ENCODE data around the gene IRF8.

Gene IRF8

DNA sequence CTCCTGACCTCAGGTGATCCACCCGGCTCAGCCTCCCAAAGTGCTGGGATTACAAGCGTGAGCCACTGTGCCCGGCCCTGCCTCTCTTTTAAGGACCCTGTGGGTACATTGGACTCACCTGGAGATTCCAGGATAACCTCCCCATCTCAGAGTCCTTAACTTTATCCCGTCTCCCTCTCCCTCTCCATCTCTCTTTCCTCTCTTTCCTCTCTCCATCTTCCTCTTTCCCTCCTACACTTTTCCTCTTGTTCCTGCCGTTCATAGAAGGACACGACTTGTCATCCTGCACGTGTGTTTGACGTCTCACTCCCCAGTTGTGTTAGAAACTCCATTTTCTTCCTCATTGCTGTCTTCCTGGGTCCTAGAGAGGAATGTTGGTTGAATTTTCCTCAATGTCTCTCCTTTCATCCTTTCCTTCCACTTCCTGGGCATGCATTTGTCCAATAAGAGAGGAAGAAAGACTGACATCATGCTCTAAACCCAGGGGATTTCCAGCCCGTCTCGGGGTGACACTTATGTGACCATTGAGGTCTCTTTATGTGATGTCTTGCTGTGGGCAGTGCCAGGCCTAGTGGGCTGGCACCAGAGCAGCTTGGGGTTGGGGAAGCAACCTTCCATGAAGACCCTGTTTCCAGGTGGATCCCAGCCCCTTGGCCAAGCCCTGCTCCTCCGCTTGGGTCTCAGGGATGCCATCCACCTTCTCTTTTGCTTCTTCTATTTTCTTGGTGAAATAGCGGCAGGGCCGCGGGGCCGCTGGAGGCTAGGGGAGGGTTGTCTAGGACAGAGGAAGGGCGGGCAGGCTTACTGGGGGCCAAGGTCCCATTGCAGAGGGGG lies 39.8 kb upstream of the IRF8 start:
- Histone ChIP-seq H3K4me1 (ENCODE audit: control insufficient read depth in 1 of 2, insufficient read depth in 2 of 2, low read length in 2 of 2) (peaks cover 0 to 3% of the 10 kb centered on the region in 2 donors), H3K27me3 (ENCODE audit: low read depth, low read length) (no peaks in the 10 kb centered on the region), H3K27ac (ENCODE audit: low read length) (no peak overlapping the region), H3K36me3 (ENCODE audit: control insufficient read depth in 1 of 2, insufficient read depth in 2 of 2, low read length in 2 of 2) (no peaks in the 10 kb centered on the region), H3K4me3 (ENCODE audit: low read depth in 1 of 2, low read length in 2 of 2) (no peak overlapping the region), H3K9me3 (ENCODE audit: control insufficient read depth in 1 of 2, low read length in 2 of 2) (no peaks in the 10 kb centered on the region)

DNA sequence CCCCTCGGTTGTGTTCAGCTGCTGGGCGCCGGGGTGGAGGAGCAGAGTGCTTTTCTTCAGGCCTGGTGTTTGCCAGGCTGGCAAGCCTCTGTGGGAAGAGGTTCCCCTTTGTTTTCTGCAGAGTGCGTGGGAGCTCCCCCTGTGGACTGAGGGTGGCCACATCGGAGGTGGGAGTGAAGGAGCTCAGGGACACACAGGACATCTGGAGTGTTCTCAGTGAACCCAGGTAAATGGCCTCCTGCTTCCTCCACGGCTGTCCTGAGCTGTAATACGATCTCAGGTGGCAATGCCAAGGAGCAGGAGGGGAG lies 39.2 kb upstream of the IRF8 start:
- Histone ChIP-seq H3K4me1 (ENCODE audit: control insufficient read depth in 1 of 2, insufficient read depth in 2 of 2, low read length in 2 of 2) (no peaks in the 10 kb centered on the region), H3K27me3 (ENCODE audit: low read depth, low read length) (no peaks in the 10 kb centered on the region), H3K27ac (ENCODE audit: low read length) (no peak overlapping the region), H3K9me3 (ENCODE audit: control insufficient read depth in 1 of 2, low read length in 2 of 2) (no peaks in the 10 kb centered on the region), H3K36me3 (ENCODE audit: control insufficient read depth in 1 of 2, insufficient read depth in 2 of 2, low read length in 2 of 2) (no peaks in the 10 kb centered on the region), H3K4me3 (ENCODE audit: low read depth in 1 of 2, low read length in 2 of 2) (no peak overlapping the region)

DNA sequence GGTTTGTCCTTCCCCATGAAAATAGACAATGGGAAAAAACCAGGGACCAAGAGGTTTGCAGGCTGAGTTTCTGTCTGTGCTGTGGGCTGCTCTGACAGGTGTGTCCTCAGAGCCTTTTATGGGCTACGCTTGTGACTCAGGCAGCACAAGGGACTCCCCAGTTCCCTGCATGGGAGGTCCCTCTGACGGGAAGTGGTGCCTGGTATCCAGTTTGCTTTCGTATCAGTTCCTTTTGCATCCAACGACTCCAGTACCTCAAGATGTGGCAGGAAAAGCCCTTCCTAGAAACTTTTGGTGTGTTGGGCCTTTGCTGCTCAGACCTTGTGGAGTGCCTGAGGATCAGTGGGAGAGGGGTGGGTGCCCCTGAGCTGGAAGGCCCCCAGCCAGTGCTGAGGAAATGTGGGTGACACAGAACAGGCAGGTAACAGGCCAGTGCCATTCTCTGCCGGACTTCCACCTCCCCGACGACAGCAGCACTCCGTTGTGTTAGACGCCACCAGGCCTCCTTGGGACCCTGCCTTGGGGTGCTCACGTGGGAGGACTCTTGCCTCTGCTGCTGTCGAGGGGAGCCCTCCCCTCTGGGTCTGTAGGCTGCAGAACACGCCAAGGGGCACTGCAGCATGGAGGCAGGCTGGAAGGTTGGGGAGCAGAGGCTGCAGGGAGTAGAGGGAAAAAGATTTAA lies 38.4 kb upstream of the IRF8 start:
- Histone ChIP-seq H3K4me3 (ENCODE audit: low read depth in 1 of 2, low read length in 2 of 2) (no peak overlapping the region), H3K36me3 (ENCODE audit: control insufficient read depth in 1 of 2, insufficient read depth in 2 of 2, low read length in 2 of 2) (no peaks in the 10 kb centered on the region), H3K9me3 (ENCODE audit: control insufficient read depth in 1 of 2, low read length in 2 of 2) (no peaks in the 10 kb centered on the region), H3K27ac (ENCODE audit: low read length) (no peak overlapping the region), H3K27me3 (ENCODE audit: low read depth, low read length) (no peaks in the 10 kb centered on the region), H3K4me1 (ENCODE audit: control insufficient read depth in 1 of 2, insufficient read depth in 2 of 2, low read length in 2 of 2) (no peaks in the 10 kb centered on the region)

DNA sequence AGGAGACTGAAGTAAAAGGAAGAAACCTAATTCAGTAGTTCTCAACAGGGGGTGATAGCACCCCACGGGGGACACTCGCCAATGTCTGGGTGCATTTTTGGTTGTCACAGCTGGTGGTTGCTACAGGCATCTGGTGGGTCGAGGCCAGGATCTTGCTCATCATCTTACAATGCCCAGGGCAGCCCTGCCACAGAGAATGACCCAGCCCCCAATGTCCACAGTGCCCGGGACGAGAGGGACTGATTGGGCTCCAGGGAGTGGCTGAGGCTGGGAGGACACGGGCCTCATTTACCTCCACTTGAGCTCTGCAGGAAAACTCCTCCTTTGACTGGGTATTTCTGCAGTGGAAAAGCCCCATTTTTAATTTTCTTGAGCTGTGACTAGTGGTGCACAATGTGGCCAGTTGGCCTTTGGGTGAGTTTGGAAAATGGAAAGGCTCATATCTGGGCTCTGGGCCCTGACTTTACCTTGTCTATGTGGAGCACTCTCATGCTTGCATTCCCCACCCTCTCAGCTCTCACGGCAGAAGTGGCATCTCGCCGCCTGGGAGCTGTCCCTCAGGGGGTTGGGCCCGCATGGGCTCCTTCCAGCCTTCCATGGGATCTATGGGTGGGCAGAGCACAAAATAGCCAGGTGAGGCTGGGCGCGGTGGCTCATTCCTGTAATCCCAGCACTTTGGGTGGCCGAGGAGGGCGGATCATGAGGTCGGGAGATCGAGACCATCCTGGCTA lies 37.7 kb upstream of the IRF8 start:
- H3K4me3 ChIP-seq (ENCODE audit: low read depth in 1 of 2, low read length in 2 of 2) = no peak overlapping the region
- H3K36me3 ChIP-seq (ENCODE audit: control insufficient read depth in 1 of 2, insufficient read depth in 2 of 2, low read length in 2 of 2) = no peaks in the 10 kb centered on the region
- H3K9me3 ChIP-seq (ENCODE audit: control insufficient read depth in 1 of 2, low read length in 2 of 2) = no peaks in the 10 kb centered on the region

DNA sequence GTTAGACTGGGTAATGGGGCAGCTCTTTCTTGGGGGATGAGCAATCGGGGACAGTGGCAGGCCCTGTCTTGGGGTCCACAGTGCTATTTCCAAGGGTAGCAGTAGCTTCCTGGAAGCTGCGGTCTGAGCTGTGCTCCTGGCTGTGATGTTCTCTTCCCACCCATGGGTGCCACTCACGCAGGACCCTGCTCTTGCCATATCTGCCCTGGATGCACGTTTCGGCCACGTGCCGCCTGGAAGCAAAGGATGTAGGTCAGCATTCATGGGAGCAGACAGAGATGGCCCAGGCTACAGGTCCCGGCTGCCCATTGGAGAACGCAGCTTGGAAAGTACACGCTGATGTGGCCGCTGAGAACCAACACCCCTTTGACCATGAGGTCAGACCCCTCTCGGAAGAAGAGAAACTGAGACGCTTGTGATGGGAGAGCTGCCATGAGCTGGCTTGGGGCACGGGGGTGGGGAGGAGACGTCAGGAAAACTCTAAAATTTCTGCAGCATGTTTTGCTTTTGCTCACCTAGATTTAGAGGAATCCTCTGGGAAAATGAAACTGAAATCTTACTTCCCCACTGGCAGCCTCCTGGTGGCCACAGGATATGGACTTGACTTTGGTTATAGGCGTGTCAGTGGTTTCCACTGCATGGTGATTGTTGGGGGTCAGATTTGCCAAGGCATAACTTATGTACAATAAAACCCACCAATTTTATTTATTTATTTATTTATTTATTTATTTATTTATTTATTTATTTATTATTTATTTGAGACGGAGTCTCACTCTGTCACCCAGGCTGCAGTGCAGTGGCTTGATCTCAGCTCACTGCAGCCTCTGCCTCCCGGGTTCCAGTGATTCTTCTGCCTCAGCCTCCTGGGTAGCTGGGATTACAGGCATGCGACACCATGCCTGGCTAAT lies 36.2 kb upstream of the IRF8 start:
- no peaks in the 10 kb centered on the region for H3K27me3 ChIP-seq (ENCODE audit: low read depth, low read length)
- no peaks in the 10 kb centered on the region for H3K4me1 ChIP-seq (ENCODE audit: control insufficient read depth in 1 of 2, insufficient read depth in 2 of 2, low read length in 2 of 2)

More for the DNA sequence above, 37.7 kb upstream of the IRF8 start:
- H3K4me1 ChIP-seq (ENCODE audit: control insufficient read depth in 1 of 2, insufficient read depth in 2 of 2, low read length in 2 of 2) = no peaks in the 10 kb centered on the region
- no peak overlapping the region for H3K27ac ChIP-seq (ENCODE audit: low read length)
- H3K27me3 ChIP-seq (ENCODE audit: low read depth, low read length) = no peaks in the 10 kb centered on the region

DNA sequence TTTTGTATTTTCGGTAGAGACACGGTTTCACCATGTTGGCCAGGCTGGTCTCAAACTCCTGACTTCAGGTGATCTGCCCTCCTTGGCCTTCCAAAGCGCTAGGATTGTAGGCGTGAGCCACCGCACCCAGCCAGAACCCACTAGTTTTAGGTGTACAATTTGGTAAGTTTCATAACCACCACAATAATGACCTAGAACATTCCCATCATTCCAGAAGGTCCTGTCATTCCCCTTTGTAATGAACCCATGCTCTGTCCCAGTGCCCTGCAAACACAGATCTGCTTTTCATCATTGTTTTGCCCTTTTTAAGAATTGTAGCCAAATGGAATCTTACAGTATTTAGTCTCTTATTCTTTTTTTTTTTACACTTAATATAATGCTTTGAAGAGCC lies 35.6 kb upstream of the IRF8 start:
- no peaks in the 10 kb centered on the region for H3K9me3 ChIP-seq (ENCODE audit: control insufficient read depth in 1 of 2, low read length in 2 of 2)
- H3K27me3 ChIP-seq (ENCODE audit: low read depth, low read length) = no peaks in the 10 kb centered on the region
- no peak overlapping the region for H3K4me3 ChIP-seq (ENCODE audit: low read depth in 1 of 2, low read length in 2 of 2)
- no peak overlapping the region for H3K27ac ChIP-seq (ENCODE audit: low read length)
- no peaks in the 10 kb centered on the region for H3K36me3 ChIP-seq (ENCODE audit: control insufficient read depth in 1 of 2, insufficient read depth in 2 of 2, low read length in 2 of 2)
- H3K4me1 ChIP-seq (ENCODE audit: control insufficient read depth in 1 of 2, insufficient read depth in 2 of 2, low read length in 2 of 2) = no peaks in the 10 kb centered on the region

More for the DNA sequence above, 36.2 kb upstream of the IRF8 start:
- Histone ChIP-seq H3K9me3 (ENCODE audit: control insufficient read depth in 1 of 2, low read length in 2 of 2) (no peaks in the 10 kb centered on the region), H3K4me3 (ENCODE audit: low read depth in 1 of 2, low read length in 2 of 2) (no peak overlapping the region), H3K36me3 (ENCODE audit: control insufficient read depth in 1 of 2, insufficient read depth in 2 of 2, low read length in 2 of 2) (no peaks in the 10 kb centered on the region), H3K27ac (ENCODE audit: low read length) (no peak overlapping the region)

DNA sequence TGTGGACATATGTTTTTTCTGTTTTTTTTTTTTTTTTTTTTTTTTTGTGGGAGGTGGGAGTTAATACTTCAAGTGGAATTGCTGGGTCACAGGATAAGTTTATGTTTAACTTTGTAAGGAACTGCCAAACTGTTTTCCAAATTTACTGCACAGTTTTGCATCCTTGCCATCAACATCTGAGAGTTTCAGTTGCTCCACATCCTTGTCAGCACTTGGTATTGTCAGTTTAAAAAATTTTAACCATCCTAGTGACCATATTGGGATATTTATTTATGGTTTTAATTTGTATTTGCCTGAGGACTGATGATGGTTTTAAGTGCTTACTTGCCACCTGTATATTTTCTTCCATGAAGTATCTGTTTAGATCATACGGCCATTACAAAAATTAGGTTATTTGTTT lies 34.0 kb upstream of the IRF8 start:
- H3K36me3 ChIP-seq (ENCODE audit: control insufficient read depth in 1 of 2, insufficient read depth in 2 of 2, low read length in 2 of 2) = no peaks in the 10 kb centered on the region

DNA sequence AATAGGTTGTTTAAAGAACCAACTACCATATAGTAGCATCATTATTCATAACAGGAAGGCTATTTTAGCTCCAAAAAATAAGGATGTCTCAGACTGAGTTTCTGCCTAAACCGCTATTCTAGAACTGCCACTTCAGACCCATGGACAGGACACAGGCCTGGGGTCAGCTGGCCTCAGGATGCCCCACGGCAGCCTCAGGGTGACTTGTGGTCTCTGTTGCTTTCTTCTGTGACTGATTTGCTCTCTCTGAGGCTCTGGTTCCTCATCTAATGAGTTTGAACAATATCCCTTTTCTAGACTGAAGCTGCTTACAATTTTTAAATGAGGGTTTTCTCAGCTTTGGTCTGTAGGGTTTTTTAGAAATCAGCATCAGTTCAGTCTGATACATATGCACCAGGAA lies 31.8 kb upstream of the IRF8 start:
- Histone ChIP-seq H3K27ac (ENCODE audit: low read length) (no peak overlapping the region), H3K4me3 (ENCODE audit: low read depth in 1 of 2, low read length in 2 of 2) (no peak overlapping the region), H3K9me3 (ENCODE audit: control insufficient read depth in 1 of 2, low read length in 2 of 2) (no peaks in the 10 kb centered on the region), H3K36me3 (ENCODE audit: control insufficient read depth in 1 of 2, insufficient read depth in 2 of 2, low read length in 2 of 2) (no peaks in the 10 kb centered on the region), H3K27me3 (ENCODE audit: low read depth, low read length) (no peaks in the 10 kb centered on the region), H3K4me1 (ENCODE audit: control insufficient read depth in 1 of 2, insufficient read depth in 2 of 2, low read length in 2 of 2) (peaks cover 0 to 3% of the 10 kb centered on the region in 2 donors)

More for the DNA sequence above, 34.0 kb upstream of the IRF8 start:
- H3K4me1 ChIP-seq (ENCODE audit: control insufficient read depth in 1 of 2, insufficient read depth in 2 of 2, low read length in 2 of 2) = peaks cover 0 to under 1% of the 10 kb centered on the region in 2 donors
- no peaks in the 10 kb centered on the region for H3K27me3 ChIP-seq (ENCODE audit: low read depth, low read length)
- no peak overlapping the region for H3K27ac ChIP-seq (ENCODE audit: low read length)
- H3K4me3 ChIP-seq (ENCODE audit: low read depth in 1 of 2, low read length in 2 of 2) = no peak overlapping the region
- H3K9me3 ChIP-seq (ENCODE audit: control insufficient read depth in 1 of 2, low read length in 2 of 2) = no peaks in the 10 kb centered on the region

DNA sequence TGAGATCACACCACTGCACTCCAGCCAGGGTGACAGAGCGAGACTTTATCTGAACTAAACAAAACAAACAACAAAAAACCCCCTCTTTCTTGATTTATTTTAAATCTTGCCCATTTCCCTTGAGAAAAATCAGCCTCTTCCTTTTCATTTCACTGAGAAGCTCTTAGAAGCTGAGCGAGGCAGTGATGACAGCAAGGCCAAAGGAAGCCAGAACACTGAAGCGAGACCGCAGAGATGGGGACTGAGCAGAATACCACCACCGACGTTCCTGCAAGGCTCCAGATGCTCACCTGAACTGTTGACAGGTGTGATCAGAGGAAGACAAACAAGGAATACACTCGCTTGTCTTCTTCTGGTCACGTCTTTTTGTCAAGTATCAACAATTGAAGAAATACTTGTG lies 30.5 kb upstream of the IRF8 start:
- Histone ChIP-seq H3K27ac (ENCODE audit: low read length) (no peak overlapping the region), H3K36me3 (ENCODE audit: control insufficient read depth in 1 of 2, insufficient read depth in 2 of 2, low read length in 2 of 2) (no peaks in the 10 kb centered on the region), H3K27me3 (ENCODE audit: low read depth, low read length) (no peaks in the 10 kb centered on the region), H3K9me3 (ENCODE audit: control insufficient read depth in 1 of 2, low read length in 2 of 2) (no peaks in the 10 kb centered on the region), H3K4me3 (ENCODE audit: low read depth in 1 of 2, low read length in 2 of 2) (no peak overlapping the region), H3K4me1 (ENCODE audit: control insufficient read depth in 1 of 2, insufficient read depth in 2 of 2, low read length in 2 of 2) (peaks cover 0 to 3% of the 10 kb centered on the region in 2 donors)

DNA sequence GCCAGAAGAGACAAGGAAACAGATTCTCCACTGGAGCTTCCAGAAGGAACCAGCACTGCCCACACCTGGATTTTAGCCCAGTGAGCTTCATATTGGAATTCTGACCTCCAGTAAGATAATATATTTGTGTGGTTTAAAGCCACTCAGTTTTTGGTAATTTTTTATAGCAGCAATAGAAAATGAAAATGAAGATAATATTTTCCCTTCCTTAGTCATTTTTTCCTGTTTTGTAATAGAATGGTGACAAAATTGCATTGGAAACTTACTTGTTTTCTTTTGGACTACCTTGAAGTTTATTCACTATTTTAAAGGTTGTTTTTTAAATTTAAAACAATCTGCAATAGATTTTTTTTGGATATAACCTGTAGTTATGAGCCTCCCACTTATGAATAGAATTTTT lies 29.8 kb upstream of the IRF8 start:
- H3K9me3 ChIP-seq (ENCODE audit: control insufficient read depth in 1 of 2, low read length in 2 of 2) = no peaks in the 10 kb centered on the region
- no peak overlapping the region for H3K27ac ChIP-seq (ENCODE audit: low read length)
- H3K36me3 ChIP-seq (ENCODE audit: control insufficient read depth in 1 of 2, insufficient read depth in 2 of 2, low read length in 2 of 2) = no peaks in the 10 kb centered on the region
- no peak overlapping the region for H3K4me3 ChIP-seq (ENCODE audit: low read depth in 1 of 2, low read length in 2 of 2)
- H3K27me3 ChIP-seq (ENCODE audit: low read depth, low read length) = no peaks in the 10 kb centered on the region
- H3K4me1 ChIP-seq (ENCODE audit: control insufficient read depth in 1 of 2, insufficient read depth in 2 of 2, low read length in 2 of 2) = peaks cover 0 to 3% of the 10 kb centered on the region in 2 donors
